ENCODE measurements around the gene DCAF8. TPM values are rescaled to one million over a fixed set of nuclear protein-coding genes. Genes with fewer than 3 reads are reported as not detected.

The DCAF8 gene
- total and polyA plus RNA-seq, 2 experiments from 2014 or later, result 151 to 210 TPM

DNA sequence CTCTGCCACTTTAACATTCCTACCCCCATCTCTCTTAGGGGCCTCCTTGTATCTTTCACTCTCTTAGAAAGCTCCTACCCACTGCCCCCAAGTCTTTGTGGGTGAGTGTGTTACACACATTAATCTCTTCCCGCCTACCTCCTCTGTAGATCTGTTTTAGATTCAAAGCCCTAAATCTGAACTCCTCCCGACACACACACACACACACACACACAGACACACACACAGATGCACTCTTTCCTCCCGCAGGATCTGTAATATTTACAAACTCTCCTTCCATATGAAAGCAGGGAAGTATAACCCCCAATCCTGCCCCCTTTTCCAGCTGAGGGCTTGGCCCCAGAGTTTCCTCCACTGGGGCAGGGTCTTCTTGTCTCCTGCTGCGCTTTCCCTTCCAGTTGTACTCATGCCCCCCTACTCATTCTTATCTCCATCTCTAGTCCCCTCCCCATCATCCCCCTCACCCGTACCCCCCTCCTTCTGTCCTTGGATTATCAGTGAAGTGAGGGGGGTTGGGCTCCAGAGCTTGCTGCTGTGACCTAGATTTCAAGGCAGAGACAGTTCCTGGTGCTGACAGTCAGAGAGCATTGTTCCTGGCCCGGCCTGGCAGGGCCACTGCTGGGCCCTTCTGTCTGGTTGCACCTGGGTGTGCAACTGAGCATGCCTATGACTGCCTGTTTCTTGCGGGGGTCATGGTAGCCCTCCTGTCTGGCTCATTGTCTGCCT lies 52.9 kb downstream of the DCAF8 start:
- peaks cover 61% of the 10 kb centered on the region for H3K4me1 ChIP-seq (ENCODE audit: low read depth)

DNA sequence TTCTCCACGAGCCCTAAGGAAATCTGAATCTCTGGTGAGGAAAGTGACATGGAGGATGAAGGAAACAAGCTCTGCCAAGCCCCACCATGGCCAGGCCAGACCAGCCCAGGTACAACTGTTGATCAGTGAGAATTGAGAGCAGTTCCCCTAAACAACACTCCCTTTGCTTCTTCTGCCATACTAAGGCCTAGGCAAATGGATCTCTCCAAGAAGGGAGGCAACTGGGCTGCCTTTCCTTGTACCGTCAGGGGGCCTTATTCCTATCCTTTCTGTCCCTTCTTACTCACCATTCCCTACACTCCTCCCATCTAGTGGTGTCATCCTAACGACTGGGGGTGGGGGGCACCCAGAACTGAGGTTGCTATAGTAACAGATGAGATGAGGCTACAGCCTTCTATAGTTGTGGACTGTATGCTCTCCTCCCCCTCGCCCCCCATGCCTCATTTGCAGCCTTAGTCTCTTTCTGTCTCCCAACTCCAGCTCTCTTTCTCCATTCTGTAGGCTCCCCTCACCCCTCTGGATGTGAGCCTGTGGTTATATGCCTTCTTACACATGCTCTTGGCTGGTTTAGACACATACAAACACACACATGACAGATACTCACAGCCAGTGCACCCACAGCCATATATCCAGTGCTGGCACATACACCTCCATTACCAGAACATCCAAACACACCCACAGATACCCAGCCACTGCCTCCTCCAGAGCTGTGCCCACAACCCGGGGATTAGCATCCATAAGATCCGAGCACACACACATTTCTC lies 53.6 kb downstream of the DCAF8 start:
- no peaks in the 10 kb centered on the region for H3K27me3 ChIP-seq
- H3K4me3 ChIP-seq, result no peak overlapping the region
- TF ChIP-seq, protein P1, sequence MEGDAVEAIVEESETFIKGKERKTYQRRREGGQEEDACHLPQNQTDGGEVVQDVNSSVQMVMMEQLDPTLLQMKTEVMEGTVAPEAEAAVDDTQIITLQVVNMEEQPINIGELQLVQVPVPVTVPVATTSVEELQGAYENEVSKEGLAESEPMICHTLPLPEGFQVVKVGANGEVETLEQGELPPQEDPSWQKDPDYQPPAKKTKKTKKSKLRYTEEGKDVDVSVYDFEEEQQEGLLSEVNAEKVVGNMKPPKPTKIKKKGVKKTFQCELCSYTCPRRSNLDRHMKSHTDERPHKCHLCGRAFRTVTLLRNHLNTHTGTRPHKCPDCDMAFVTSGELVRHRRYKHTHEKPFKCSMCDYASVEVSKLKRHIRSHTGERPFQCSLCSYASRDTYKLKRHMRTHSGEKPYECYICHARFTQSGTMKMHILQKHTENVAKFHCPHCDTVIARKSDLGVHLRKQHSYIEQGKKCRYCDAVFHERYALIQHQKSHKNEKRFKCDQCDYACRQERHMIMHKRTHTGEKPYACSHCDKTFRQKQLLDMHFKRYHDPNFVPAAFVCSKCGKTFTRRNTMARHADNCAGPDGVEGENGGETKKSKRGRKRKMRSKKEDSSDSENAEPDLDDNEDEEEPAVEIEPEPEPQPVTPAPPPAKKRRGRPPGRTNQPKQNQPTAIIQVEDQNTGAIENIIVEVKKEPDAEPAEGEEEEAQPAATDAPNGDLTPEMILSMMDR (IDR thresholded peaks at IDR 0.05; ENCODE audit: low read depth, low read length), result no peak
- H3K27ac ChIP-seq, result peak overlapping the region; percentile 67
- H3K9me3 ChIP-seq (ENCODE audit: low read depth), result no peaks in the 10 kb centered on the region
- H3K4me1 ChIP-seq (ENCODE audit: low read depth), result peaks cover 62% of the 10 kb centered on the region
- no peak for DNase-seq (ENCODE audit: low read depth in 1 of 2, low spot score in 1 of 2)
- peaks cover 23% of the 10 kb centered on the region for H3K36me3 ChIP-seq

More for the DNA sequence above, 52.9 kb downstream of the DCAF8 start:
- TF ChIP-seq, protein P1 (IDR thresholded peaks at IDR 0.05; ENCODE audit: low read depth, low read length), result no peak
- H3K4me3 ChIP-seq, result no peak overlapping the region
- peak; percentile 29 to 78 for DNase-seq (ENCODE audit: low read depth in 1 of 2, low spot score in 1 of 2)
- peaks cover 27% of the 10 kb centered on the region for H3K36me3 ChIP-seq
- no peaks in the 10 kb centered on the region for H3K27me3 ChIP-seq
- no peaks in the 10 kb centered on the region for H3K9me3 ChIP-seq (ENCODE audit: low read depth)
- H3K27ac ChIP-seq, result peak overlapping the region; percentile 67

DNA sequence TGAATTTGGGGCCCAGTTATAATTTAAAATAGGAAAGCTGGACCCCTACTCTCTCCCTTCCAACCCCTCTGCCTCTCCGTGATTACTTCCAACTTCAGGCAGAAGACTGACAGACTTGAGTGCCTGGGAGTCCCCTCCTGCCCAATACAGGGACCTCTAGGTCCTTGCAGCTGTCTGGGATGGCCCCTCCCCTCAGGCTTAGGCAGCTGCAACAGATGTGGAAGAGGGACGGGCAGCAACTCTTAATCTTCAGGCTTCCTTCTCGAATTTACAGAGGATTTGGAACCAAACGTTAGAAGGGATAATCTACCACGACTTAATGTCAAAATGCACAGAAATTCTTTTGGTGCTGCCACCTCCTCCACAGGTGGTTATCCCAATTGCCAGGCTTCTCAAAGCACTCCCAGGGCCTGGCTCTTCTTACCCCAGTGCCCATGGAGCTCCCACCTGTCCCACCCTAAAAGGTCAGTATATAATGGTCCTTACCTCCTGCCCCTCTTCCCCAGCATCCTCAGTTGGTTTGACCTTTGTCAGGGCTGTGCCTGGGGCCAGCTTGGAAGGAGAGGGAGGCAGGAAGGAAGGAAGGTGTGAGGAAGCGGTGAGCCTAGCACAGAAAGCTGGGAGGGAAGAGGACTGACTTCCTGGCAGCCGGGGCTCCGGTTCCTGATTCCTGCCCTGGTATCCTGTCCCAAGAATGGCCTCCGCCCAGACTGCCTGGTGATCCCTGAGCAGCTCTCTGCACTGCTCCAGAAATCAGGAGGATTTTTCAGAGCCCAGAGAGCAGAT lies 54.4 kb downstream of the DCAF8 start:
- H3K4me3 ChIP-seq, result no peak overlapping the region
- DNase-seq (ENCODE audit: low read depth in 1 of 2, low spot score in 1 of 2), result no peak
- peaks cover 62% of the 10 kb centered on the region for H3K4me1 ChIP-seq (ENCODE audit: low read depth)
- H3K27ac ChIP-seq, result peak overlapping the region; percentile 67
- H3K36me3 ChIP-seq, result peaks cover 15% of the 10 kb centered on the region
- TF ChIP-seq, protein P1 (IDR thresholded peaks at IDR 0.05; ENCODE audit: low read depth, low read length), result no peak
- no peaks in the 10 kb centered on the region for H3K9me3 ChIP-seq (ENCODE audit: low read depth)
- H3K27me3 ChIP-seq, result no peaks in the 10 kb centered on the region

DNA sequence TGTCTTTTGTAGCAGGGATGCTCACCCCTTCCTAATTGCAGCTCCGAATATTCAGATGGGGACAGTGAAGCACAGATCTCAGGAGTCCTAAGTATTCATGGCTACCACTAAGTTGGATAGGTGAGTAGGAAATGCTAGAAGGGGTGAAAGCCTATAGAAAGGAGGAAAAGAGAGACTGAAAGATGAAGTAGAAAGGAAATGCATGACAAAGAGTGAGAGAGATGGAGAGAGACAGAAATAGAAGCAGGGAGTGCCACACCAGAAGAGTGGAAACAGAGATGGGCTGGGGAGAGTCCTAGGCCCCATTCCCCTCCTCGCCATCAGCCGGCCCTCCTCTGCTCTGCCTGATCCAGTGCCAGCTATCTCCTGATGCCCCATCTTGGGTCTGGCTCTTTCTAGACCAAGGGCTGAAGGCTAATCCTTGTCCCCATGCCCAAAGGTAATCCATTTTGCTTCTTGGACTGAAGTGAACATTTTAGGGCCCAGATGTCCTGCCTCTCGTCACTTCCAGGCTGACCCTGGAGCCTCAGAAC lies 55.2 kb downstream of the DCAF8 start:
- H3K4me3 ChIP-seq, result no peak overlapping the region
- peaks cover 8% of the 10 kb centered on the region for H3K36me3 ChIP-seq
- DNase-seq (ENCODE audit: low read depth in 1 of 2, low spot score in 1 of 2), result no peak
- H3K9me3 ChIP-seq (ENCODE audit: low read depth), result no peaks in the 10 kb centered on the region
- peak overlapping the region; percentile 67 for H3K27ac ChIP-seq
- no peaks in the 10 kb centered on the region for H3K27me3 ChIP-seq
- peaks cover 62% of the 10 kb centered on the region for H3K4me1 ChIP-seq (ENCODE audit: low read depth)
- TF ChIP-seq, protein P1 (IDR thresholded peaks at IDR 0.05; ENCODE audit: low read depth, low read length), result no peak

DNA sequence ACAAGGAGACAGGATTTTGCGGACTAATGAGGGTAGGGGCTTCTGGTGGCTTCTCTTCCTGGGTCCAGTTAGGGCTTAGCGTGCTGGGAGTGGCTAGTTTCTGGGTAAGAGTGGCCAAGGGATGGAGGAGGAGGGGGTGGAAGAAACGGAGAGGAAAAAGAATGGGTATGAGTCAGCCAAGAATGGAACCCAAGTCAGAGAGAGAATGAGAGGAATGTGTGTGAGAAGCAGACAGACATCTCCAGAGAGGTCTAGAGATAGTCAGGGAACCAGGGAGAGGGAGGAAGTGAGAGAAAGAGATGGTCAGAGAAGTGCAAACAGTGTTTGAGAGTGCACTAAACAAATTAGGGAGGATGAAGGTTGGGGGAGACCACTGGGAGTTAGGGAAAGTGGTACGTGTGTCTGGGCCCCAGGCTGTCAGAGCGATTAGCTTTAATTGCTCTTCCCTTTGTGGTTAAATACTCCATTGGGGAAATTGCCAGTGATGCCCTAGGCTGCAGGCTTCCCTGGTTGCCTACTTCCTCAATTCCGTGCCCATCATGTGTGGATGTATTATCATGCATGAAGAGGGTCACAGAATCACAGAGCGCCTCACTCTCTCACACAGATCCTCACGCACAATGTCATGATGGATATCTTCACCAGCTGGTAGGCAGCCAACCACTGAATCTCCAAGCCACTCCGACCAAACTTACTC lies 55.8 kb downstream of the DCAF8 start:
- TF ChIP-seq, protein P1 (IDR thresholded peaks at IDR 0.05; ENCODE audit: low read depth, low read length), result no peak
- peaks cover 2% of the 10 kb centered on the region for H3K36me3 ChIP-seq
- DNase-seq (ENCODE audit: low read depth in 1 of 2, low spot score in 1 of 2), result peak in 1 of 2 donors; percentile 89

More for the DNA sequence above, 55.8 kb downstream of the DCAF8 start:
- H3K4me1 ChIP-seq (ENCODE audit: low read depth), result peaks cover 57% of the 10 kb centered on the region
- H3K4me3 ChIP-seq, result peak overlapping the region; percentile 100
- no peak overlapping the region for H3K27ac ChIP-seq
- H3K27me3 ChIP-seq, result no peaks in the 10 kb centered on the region
- no peaks in the 10 kb centered on the region for H3K9me3 ChIP-seq (ENCODE audit: low read depth)

Data from cardiac muscle cell (in vitro differentiated cells and primary cell).